Measurements from ENCODE around the gene CHIA. TPM values are rescaled to one million over a fixed set of nuclear protein-coding genes. Genes with fewer than 3 reads are reported as not detected.

CHIA gene
- total RNA-seq, 4 donors from 2014 or later, result not detected

GRCh38 chr1:111283838-111284237 lies 6.8 kb upstream of the CHIA start:
- no peak for TF ChIP-seq CTCF (IDR thresholded peaks at IDR 0.05)
- no peak for TF ChIP-seq POLR2A (IDR thresholded peaks at IDR 0.05)
- intact Hi-C loops (cut with DNase I), result no loop called here

GRCh38 chr1:111285879-111286278 lies 4.8 kb upstream of the CHIA start:
- no peaks in the 10 kb centered on the region for H3K36me3 ChIP-seq
- peaks cover 5 to 17% of the 10 kb centered on the region in 2 donors for H3K4me1 ChIP-seq
- no peaks in the 10 kb centered on the region for H3K27me3 ChIP-seq
- H3K4me3 ChIP-seq (replicated peaks in 1 of 3), result no peak overlapping the region
- H3K9me3 ChIP-seq, result no peaks in the 10 kb centered on the region
- no peak for DNase-seq
- intact Hi-C loops (cut with DNase I), result no loop called here
- H3K27ac ChIP-seq, result no peak overlapping the region
- 93 to 95% methylated on average over 2 of the region's 2 CpGs for WGBS, 2 donors
- TF ChIP-seq CTCF (IDR thresholded peaks at IDR 0.05) (no peak), POLR2A (IDR thresholded peaks at IDR 0.05) (no peak)

More at GRCh38 chr1:111283838-111284237, 6.8 kb upstream of the CHIA start:
- no peak for DNase-seq
- Histone ChIP-seq H3K36me3 (no peaks in the 10 kb centered on the region), H3K4me3 (replicated peaks in 1 of 3) (no peak overlapping the region), H3K27me3 (no peaks in the 10 kb centered on the region), H3K4me1 (peaks cover 0 to 4% of the 10 kb centered on the region in 2 donors), H3K9me3 (no peaks in the 10 kb centered on the region), H3K27ac (no peak overlapping the region)

- TF ChIP-seq POLR2A (IDR thresholded peaks at IDR 0.05), result no peak
- no peak for TF ChIP-seq CTCF (IDR thresholded peaks at IDR 0.05)
- Histone ChIP-seq H3K4me3 (replicated peaks in 1 of 3) (no peak overlapping the region), H3K27ac (no peak overlapping the region), H3K4me1 (peaks cover 5 to 19% of the 10 kb centered on the region in 2 donors), H3K36me3 (no peaks in the 10 kb centered on the region), H3K27me3 (no peaks in the 10 kb centered on the region), H3K9me3 (no peaks in the 10 kb centered on the region)
- WGBS, 2 donors, result 0 to 42% methylated on average over 1 of the region's 1 CpG
- intact Hi-C loops (cut with DNase I), result no loop called here
- no peak for DNase-seq
Observed at GRCh38 chr1:111286912-111287311, 3.7 kb upstream of the CHIA start.

DNA sequence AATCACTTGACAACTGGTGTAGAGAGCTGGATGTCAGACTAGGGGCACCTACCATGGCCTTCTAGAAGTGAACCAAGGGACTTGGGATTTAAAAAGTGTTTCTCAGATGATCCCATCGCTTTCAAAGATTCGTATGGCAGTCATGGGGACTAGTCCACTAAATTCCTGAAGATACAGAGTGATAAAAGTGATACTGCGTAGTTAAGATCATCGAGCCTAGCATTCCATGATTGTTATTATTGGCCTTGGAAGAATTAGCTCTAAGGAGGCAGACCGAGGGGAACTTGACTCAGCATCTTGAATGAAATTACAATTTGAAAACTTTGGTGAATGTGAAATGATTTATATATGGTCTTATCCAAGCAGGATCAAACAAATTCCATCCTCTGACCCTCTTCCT lies 1.3 kb upstream of the CHIA start:
- Histone ChIP-seq H3K9me3 (no peaks in the 10 kb centered on the region), H3K27ac (peak overlapping the region in 1 of 3 donors; percentile 45), H3K27me3 (no peaks in the 10 kb centered on the region), H3K36me3 (no peaks in the 10 kb centered on the region), H3K4me1 (peaks cover 5 to 19% of the 10 kb centered on the region in 2 donors), H3K4me3 (replicated peaks in 1 of 3) (no peak overlapping the region)
- 61 to 76% methylated on average over 4 of the region's 5 CpGs for WGBS, 2 donors
- intact Hi-C loops (cut with DNase I), result no loop called here
- TF ChIP-seq POLR2A (IDR thresholded peaks at IDR 0.05) (no peak), CTCF (IDR thresholded peaks at IDR 0.05) (no peak)
- no peak for DNase-seq

DNA sequence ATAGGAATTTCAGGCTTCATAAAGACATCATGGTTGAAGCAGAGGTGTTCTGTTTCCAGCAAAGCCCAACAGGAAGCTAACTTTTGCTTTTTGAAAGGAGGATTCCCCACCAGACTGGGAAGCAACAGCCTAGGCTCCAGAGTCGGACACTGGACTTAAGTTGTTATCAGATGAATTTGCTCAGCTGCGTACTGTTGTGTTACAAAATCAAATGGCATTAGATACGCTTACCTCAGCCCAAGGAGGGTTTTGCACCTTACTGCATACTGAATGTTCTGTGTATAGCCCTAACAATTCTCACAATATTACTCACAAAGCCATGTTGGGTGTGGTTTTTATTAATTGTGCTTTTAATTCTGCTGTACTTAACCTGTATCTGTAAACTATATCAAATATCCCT lies 547 bp upstream of the CHIA start:
- TF ChIP-seq CTCF (IDR thresholded peaks at IDR 0.05) (no peak), POLR2A (IDR thresholded peaks at IDR 0.05) (no peak)
- peak overlapping the region; percentile 42 to 53 (median 45) for H3K27ac ChIP-seq
- peaks cover 5 to 19% of the 10 kb centered on the region in 2 donors for H3K4me1 ChIP-seq
- DNase-seq, result peak in 1 of 2 donors; percentile 2
- no peaks in the 10 kb centered on the region for H3K27me3 ChIP-seq
- H3K4me3 ChIP-seq (replicated peaks in 1 of 3), result no peak overlapping the region
- intact Hi-C loops (cut with DNase I), result no loop called here
- H3K36me3 ChIP-seq, result no peaks in the 10 kb centered on the region
- no peaks in the 10 kb centered on the region for H3K9me3 ChIP-seq
- WGBS, 2 donors, result 59 to 62% methylated on average over 3 of the region's 3 CpGs

Data from thyroid gland (tissue), 4 donors.